ENCODE results near the gene ATP2C2. TPM values are rescaled to one million over a fixed set of nuclear protein-coding genes. Genes with fewer than 3 reads are reported as not detected.

The ATP2C2 gene
- total RNA-seq, 1 experiment from 2014 or later: not detected

DNA sequence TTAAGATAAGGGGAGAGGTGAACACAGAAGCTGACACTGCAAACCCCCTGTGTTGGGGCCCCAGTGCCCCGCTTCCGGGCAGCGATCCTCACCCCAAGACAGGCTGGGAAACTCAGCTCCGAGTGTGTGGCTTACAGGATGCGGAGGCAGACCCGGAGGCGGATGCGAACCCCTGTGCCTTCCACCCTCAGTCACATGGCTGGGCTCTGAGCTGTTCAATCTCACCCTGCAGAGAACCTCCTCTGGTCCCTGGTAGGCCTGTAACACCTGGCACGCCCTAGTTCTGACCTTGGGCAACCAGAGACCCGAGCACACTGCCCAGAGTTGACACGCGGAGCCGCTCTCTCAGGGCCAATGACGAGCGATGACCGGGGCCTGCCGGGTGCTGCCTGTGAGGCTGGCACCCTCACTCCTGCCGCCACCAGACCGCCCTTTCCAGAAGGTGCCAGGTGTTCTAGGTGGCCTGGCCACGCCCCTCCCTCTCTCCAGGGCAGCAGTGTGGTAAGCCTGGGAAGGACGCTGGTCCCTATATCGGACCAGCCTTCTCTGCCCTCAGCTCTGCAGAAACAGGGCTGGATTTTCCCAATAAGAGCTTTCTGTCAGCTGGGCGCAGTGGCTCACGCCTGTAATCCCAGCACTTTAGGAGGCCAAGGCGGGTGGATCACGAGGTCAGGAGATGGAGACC is 112.9 kb downstream of the ATP2C2 start:
- Histone ChIP-seq H3K9me3 (ENCODE audit: low read depth, low read length, poor library complexity, severe bottlenecking) (no peaks in the 10 kb centered on the region), H3K27me3 (replicated peaks; ENCODE audit: insufficient read depth, low read depth, low read length, poor library complexity) (no peaks in the 10 kb centered on the region), H3K27ac (ENCODE audit: low read depth, low read length, poor library complexity, severe bottlenecking) (no peak overlapping the region), H3K4me3 (ENCODE audit: low read depth, low read length, poor library complexity, severe bottlenecking) (no peak overlapping the region), H3K4me1 (ENCODE audit: insufficient read depth, low read length, poor library complexity, severe bottlenecking) (no peaks in the 10 kb centered on the region), H3K36me3 (ENCODE audit: insufficient read depth, low read length, poor library complexity, severe bottlenecking) (no peaks in the 10 kb centered on the region)
- CTCF ChIA-PET: no interaction called here
- DNase-seq (ENCODE audit: low spot score): no peak
- intact Hi-C loops (cut with micrococcal nuclease; ENCODE audit: unreplicated experiment): no loop called here
- TF ChIP-seq, protein P1, sequence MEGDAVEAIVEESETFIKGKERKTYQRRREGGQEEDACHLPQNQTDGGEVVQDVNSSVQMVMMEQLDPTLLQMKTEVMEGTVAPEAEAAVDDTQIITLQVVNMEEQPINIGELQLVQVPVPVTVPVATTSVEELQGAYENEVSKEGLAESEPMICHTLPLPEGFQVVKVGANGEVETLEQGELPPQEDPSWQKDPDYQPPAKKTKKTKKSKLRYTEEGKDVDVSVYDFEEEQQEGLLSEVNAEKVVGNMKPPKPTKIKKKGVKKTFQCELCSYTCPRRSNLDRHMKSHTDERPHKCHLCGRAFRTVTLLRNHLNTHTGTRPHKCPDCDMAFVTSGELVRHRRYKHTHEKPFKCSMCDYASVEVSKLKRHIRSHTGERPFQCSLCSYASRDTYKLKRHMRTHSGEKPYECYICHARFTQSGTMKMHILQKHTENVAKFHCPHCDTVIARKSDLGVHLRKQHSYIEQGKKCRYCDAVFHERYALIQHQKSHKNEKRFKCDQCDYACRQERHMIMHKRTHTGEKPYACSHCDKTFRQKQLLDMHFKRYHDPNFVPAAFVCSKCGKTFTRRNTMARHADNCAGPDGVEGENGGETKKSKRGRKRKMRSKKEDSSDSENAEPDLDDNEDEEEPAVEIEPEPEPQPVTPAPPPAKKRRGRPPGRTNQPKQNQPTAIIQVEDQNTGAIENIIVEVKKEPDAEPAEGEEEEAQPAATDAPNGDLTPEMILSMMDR (conservative IDR thresholded peaks at IDR 0.05; ENCODE audit: low read depth, low read length): no peak
- TF ChIP-seq EZH2 (IDR thresholded peaks at IDR 0.05; ENCODE audit: borderline replicate concordance, low read depth, low read length, poor library complexity, severe bottlenecking): no peak
- no TSS peak for BruUV-seq (replicated peaks)
- POLR2A ChIA-PET (ENCODE audit: low non-redundant PET): no interaction called here

DNA sequence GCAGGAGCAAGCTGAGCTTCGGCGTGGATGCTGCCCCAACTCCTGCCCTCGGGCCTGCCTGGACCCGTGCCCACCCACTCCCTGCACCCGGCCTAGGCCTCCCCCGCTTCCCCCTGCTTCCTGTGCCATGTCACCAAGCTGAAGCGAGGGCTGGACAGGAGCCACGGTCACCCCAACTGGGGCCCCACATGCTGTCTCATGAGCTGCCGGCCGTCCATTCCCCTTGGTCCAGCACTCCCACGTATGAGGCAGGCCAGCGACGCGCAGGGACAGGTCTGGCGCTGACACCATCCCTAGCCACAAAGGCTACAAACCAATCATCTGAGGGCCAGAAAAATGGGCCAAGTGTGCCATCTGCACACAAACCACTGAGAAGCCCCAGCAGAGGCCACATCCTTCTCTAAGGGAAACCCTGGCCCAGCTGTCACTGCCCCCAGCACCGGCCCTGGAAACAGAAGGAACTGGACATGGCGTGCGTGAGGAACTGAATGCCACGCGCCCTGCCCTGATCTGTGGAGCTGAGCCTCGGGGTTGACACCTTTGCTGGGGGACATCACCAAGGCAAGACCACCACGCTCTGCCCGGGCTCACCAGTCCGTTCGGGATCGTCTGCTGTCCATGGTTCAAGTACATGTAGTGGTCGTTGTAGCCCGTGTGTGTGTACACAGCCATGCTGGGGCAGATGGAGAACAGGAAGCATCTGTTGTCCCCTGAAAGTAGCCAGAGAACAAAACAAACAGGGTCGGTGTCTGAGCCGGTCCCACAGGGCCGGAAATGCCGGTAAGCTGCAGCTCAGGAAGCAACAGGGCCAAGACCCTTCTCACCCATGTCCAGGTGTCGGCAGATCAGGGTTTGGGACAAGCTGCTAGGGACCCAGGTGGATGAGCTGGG is 113.9 kb downstream of the ATP2C2 start:
- ChIA-PET CTCF (no interaction called here), POLR2A (ENCODE audit: low non-redundant PET) (no interaction called here)
- no peaks in the 10 kb centered on the region for H3K36me3 ChIP-seq (ENCODE audit: insufficient read depth, low read length, poor library complexity, severe bottlenecking)
- no peaks in the 10 kb centered on the region for H3K9me3 ChIP-seq (ENCODE audit: low read depth, low read length, poor library complexity, severe bottlenecking)
- intact Hi-C loops (cut with micrococcal nuclease; ENCODE audit: unreplicated experiment): no loop called here
- H3K4me1 ChIP-seq (ENCODE audit: insufficient read depth, low read length, poor library complexity, severe bottlenecking): no peaks in the 10 kb centered on the region
- no peak overlapping the region for H3K27ac ChIP-seq (ENCODE audit: low read depth, low read length, poor library complexity, severe bottlenecking)
- no TSS peak for BruUV-seq (replicated peaks)
- H3K27me3 ChIP-seq (replicated peaks; ENCODE audit: insufficient read depth, low read depth, low read length, poor library complexity): no peaks in the 10 kb centered on the region
- TF ChIP-seq, protein P1 (conservative IDR thresholded peaks at IDR 0.05; ENCODE audit: low read depth, low read length): no peak
- no peak for TF ChIP-seq EZH2 (IDR thresholded peaks at IDR 0.05; ENCODE audit: borderline replicate concordance, low read depth, low read length, poor library complexity, severe bottlenecking)
- H3K4me3 ChIP-seq (ENCODE audit: low read depth, low read length, poor library complexity, severe bottlenecking): no peak overlapping the region
- DNase-seq (ENCODE audit: low spot score): no peak

DNA sequence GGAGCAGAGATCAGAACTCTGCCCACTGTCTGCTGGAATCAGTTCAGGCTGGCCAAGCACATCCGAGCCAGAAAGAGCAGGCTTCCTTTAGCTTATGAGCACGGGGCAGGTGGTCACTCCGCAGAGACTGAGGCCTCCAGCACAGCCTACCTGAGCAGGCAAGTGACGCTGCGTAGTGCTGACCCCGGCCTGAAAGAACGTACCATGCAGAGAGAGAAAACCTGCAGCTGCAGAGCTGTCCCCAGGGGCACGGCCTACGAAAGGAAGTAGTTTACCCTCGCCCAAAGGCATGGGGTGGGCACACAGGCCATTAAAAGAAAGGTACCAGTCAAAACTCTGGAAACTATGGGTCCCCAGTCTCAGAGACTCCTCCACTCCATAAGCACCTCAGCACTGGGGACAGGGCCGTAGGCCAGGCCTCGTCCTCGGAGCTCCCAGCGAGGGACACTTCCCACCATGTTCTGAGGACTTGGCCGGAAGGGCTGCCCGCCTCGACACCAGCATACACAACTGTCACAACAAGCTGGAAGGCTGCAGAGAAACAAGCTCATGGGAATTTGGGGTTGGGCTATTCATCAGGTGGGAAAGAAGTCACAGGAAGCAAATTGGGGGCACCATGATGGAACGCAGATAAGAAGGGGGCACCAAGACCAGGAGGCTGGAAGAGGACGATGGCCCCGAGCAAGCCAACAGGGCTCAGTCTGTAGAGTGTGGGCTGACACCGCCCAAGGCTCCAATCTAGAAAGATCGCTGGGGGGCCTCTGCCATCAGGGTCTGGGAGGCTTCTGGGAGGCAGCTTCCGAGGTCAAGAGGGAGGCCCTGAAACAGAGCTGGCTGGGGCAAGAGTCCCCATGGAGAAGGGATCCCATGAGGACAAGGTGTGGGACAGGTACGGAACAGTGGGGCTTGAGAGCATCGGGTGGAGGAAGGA is 114.9 kb downstream of the ATP2C2 start:
- H3K27ac ChIP-seq (ENCODE audit: low read depth, low read length, poor library complexity, severe bottlenecking): no peak overlapping the region
- ChIA-PET POLR2A (ENCODE audit: low non-redundant PET) (no interaction called here), CTCF (no interaction called here)
- no peak for DNase-seq (ENCODE audit: low spot score)
- H3K4me3 ChIP-seq (ENCODE audit: low read depth, low read length, poor library complexity, severe bottlenecking): no peak overlapping the region
- no peaks in the 10 kb centered on the region for H3K4me1 ChIP-seq (ENCODE audit: insufficient read depth, low read length, poor library complexity, severe bottlenecking)
- no peaks in the 10 kb centered on the region for H3K36me3 ChIP-seq (ENCODE audit: insufficient read depth, low read length, poor library complexity, severe bottlenecking)
- no peaks in the 10 kb centered on the region for H3K27me3 ChIP-seq (replicated peaks; ENCODE audit: insufficient read depth, low read depth, low read length, poor library complexity)
- intact Hi-C loops (cut with micrococcal nuclease; ENCODE audit: unreplicated experiment): no loop called here
- BruUV-seq (replicated peaks): no TSS peak
- TF ChIP-seq, protein P1 (conservative IDR thresholded peaks at IDR 0.05; ENCODE audit: low read depth, low read length): no peak
- no peak for TF ChIP-seq EZH2 (IDR thresholded peaks at IDR 0.05; ENCODE audit: borderline replicate concordance, low read depth, low read length, poor library complexity, severe bottlenecking)
- no peaks in the 10 kb centered on the region for H3K9me3 ChIP-seq (ENCODE audit: low read depth, low read length, poor library complexity, severe bottlenecking)
